Liver (tissue), 9 donors: Measurements from ENCODE around the gene POP4. TPM values are rescaled to one million over a fixed set of nuclear protein-coding genes. Genes with fewer than 3 reads are reported as not detected.

Source experiments
- DNase-seq: peaks from one replicate; pipeline ENCODE4 v3.0.0-alpha.2; 2017; ENCODE audit warnings: low spot score
- H3K27ac ChIP-seq, 2 donors: one replicate each; pipeline ENCODE4 v1.7.0; 2013; ENCODE audit warnings: inconsistent platforms in 2 of 2, low read length in 2 of 2, control low read depth in 1 of 2, low read depth in 1 of 2, mild to moderate bottlenecking in 1 of 2
- H3K27me3 ChIP-seq, 4 donors: one replicate each; pipeline versions ENCODE4 v1.6.1 to v1.7.0; 2013; ENCODE audit warnings: low read length in 3 of 4, inconsistent platforms in 1 of 4, mild to moderate bottlenecking in 1 of 4, moderate library complexity in 1 of 4; ENCODE audit not compliant: control insufficient read depth in 4 of 4, insufficient read depth in 4 of 4
- H3K36me3 ChIP-seq, 4 donors: one replicate each; pipeline versions ENCODE4 v1.6.1 to v1.7.0; 2013; ENCODE audit warnings: low read length in 3 of 4, mild to moderate bottlenecking in 3 of 4, low read depth in 1 of 4, moderate library complexity in 1 of 4; ENCODE audit not compliant: control insufficient read depth in 4 of 4, insufficient read depth in 3 of 4
- H3K4me1 ChIP-seq, 4 donors: one replicate each; pipeline versions ENCODE4 v1.6.1 to v1.7.0; 2013; ENCODE audit warnings: low read length in 3 of 4, mild to moderate bottlenecking in 3 of 4, moderate library complexity in 1 of 4; ENCODE audit not compliant: control insufficient read depth in 4 of 4, insufficient read depth in 4 of 4
- H3K4me3 ChIP-seq, 3 donors: one replicate each; pipeline versions ENCODE4 v1.6.1 to v1.7.0; 2013; ENCODE audit warnings: low read length in 3 of 3, control low read depth in 1 of 3, low read depth in 1 of 3, mild to moderate bottlenecking in 1 of 3
- H3K9ac ChIP-seq, 2 donors: one replicate each; pipeline ENCODE4 v1.7.0; 2013; ENCODE audit warnings: low read length in 2 of 2, mild to moderate bottlenecking in 2 of 2, moderate library complexity in 2 of 2, control low read depth in 1 of 2, low read depth in 1 of 2
- H3K9me3 ChIP-seq, 4 donors: one replicate each; pipeline versions ENCODE4 v1.6.1 to v1.7.0; 2013; ENCODE audit warnings: low read length in 3 of 4; ENCODE audit not compliant: control insufficient read depth in 4 of 4
- ATF3 ChIP-seq: IDR thresholded peaks from 2 replicates; pipeline ENCODE4 v1.6.1; 2016; ENCODE audit warnings: antibody characterized with exemption
- FOXA2 ChIP-seq: IDR thresholded peaks from 2 replicates; pipeline ENCODE4 v1.6.1; 2016; ENCODE audit warnings: antibody characterized with exemption
- GABPA ChIP-seq, 2 donors: IDR thresholded peaks in 1 of 2; conservative IDR thresholded peaks in 1 of 2; 2 replicates each; pipeline ENCODE4 v1.6.1; 2016; ENCODE audit warnings: antibody characterized with exemption in 2 of 2, mild to moderate bottlenecking in 1 of 2, moderate library complexity in 1 of 2
- HNF4G ChIP-seq: IDR thresholded peaks from 2 replicates; pipeline ENCODE4 v1.6.1; 2016; ENCODE audit warnings: antibody characterized with exemption
- JUND ChIP-seq, 2 donors: IDR thresholded peaks; 2 replicates each; pipeline ENCODE4 v1.6.1; 2016; ENCODE audit warnings: antibody characterized with exemption in 2 of 2
- MAX ChIP-seq: IDR thresholded peaks from 2 replicates; pipeline ENCODE4 v1.6.1; 2016; ENCODE audit warnings: antibody characterized with exemption
- NR2F2 ChIP-seq: IDR thresholded peaks from 2 replicates; pipeline ENCODE4 v1.6.1; 2016; ENCODE audit warnings: antibody characterized with exemption
- RAD21 ChIP-seq, 2 donors: IDR thresholded peaks; 2 replicates each; pipeline ENCODE4 v1.6.1; 2016; ENCODE audit warnings: antibody characterized with exemption in 2 of 2, mild to moderate bottlenecking in 2 of 2
- RXRA ChIP-seq, 2 donors: IDR thresholded peaks; 2 replicates each; pipeline ENCODE4 v1.6.1; 2017 to 2018; ENCODE audit warnings: antibody characterized with exemption in 2 of 2, mild to moderate bottlenecking in 1 of 2
- SP1 ChIP-seq: IDR thresholded peaks from 2 replicates; pipeline ENCODE4 v1.6.1; 2018; ENCODE audit warnings: antibody characterized with exemption, mild to moderate bottlenecking
- TAF1 ChIP-seq: conservative IDR thresholded peaks from 2 replicates; pipeline ENCODE4 v1.6.1; 2016; ENCODE audit warnings: antibody characterized with exemption, mild to moderate bottlenecking
- YY1 ChIP-seq: IDR thresholded peaks from 2 replicates; pipeline ENCODE4 v1.6.1; 2016; ENCODE audit warnings: antibody characterized with exemption, mild to moderate bottlenecking
- WGBS: extraction: QIAGEN DNeasy Blood & Tissue Kit; methylation state at CpG from one replicate; pipeline ENCODE4 v1.1.7; 2013; 5-methylcytosine and 5-hydroxymethylcytosine counted together
- polyA plus RNA-seq, 2 donors: library from polyadenylated mRNA; stranded (reverse) in 1 of 2; unstranded in 1 of 2; fragments of 200-250 nt in 1 of 2; fragments of >200 nt in 1 of 2; fragmentation: Nextera tagmentation in 1 of 2; extraction: Ambion mirVana in 1 of 2; gene quantifications; one replicate each; pipeline versions ENCODE4 v1.2.1 to v1.2.3, GENCODE V29; 2013 to 2015
- total RNA-seq, 2 donors: library from RNA; depleted of rRNA; stranded (reverse); fragments of >200 nt; gene quantifications; one replicate each; pipeline ENCODE4 v1.2.3, GENCODE V29; 2014
- donor health status: healthy.
- donor health status: healthy.
- donor health status: healthy.
- donor health status: healthy.
- donor health status: healthy.

POP4 gene
- total and polyA plus RNA-seq, 4 donors, result 33.7 to 61.6 (median 38.9) TPM

- TF ChIP-seq ATF3 (no peak), JUND (IDR thresholded peaks at IDR 0.05) (no peak), NR2F2 (no peak), RXRA (IDR thresholded peaks at IDR 0.05) (no peak), RAD21 (IDR thresholded peaks at IDR 0.05) (no peak), YY1 (no peak), GABPA (IDR thresholded peaks at IDR 0.05 in 1 of 2, conservative IDR thresholded peaks at IDR 0.05 in 1 of 2) (no peak)
- Histone ChIP-seq H3K4me3 (no peak overlapping the region), H3K36me3 (no peaks in the 10 kb centered on the region), H3K27me3 (peaks cover 0 to 4% (median under 1%) of the 10 kb centered on the region in 4 donors), H3K9ac (no peak overlapping the region), H3K9me3 (no peaks in the 10 kb centered on the region), H3K27ac (no peak overlapping the region), H3K4me1 (no peaks in the 10 kb centered on the region)
- 63% methylated on average over 22 of the region's 22 CpGs for WGBS
- peak; percentile 23 for DNase-seq
Measured at GRCh38 chr19:29568036-29569025, 37.8 kb upstream of the POP4 start.

GRCh38 chr19:29569038-29569911 is 36.8 kb upstream of the POP4 start:
- peak; percentile 16 for DNase-seq
- Histone ChIP-seq H3K9ac (no peak overlapping the region), H3K4me1 (no peaks in the 10 kb centered on the region), H3K27ac (no peak overlapping the region), H3K9me3 (no peaks in the 10 kb centered on the region), H3K4me3 (no peak overlapping the region), H3K27me3 (peaks cover 0 to 4% (median under 1%) of the 10 kb centered on the region in 4 donors), H3K36me3 (no peaks in the 10 kb centered on the region)
- 67% methylated on average over 9 of the region's 9 CpGs for WGBS
- no peak for TF ChIP-seq NR2F2
- TF ChIP-seq SP1, result no peak
- TF ChIP-seq RAD21 (IDR thresholded peaks at IDR 0.05), result no peak
- no peak for TF ChIP-seq TAF1
- TF ChIP-seq MAX, result no peak

GRCh38 chr19:29571181-29571580 is 34.9 kb upstream of the POP4 start:
- 67% methylated on average over 6 of the region's 6 CpGs for WGBS
- H3K9me3 ChIP-seq, result no peaks in the 10 kb centered on the region
- no peaks in the 10 kb centered on the region for H3K4me1 ChIP-seq
- H3K9ac ChIP-seq, result no peak overlapping the region
- TF ChIP-seq FOXA2, result no peak
- TF ChIP-seq HNF4G, result no peak
- TF ChIP-seq ATF3, result no peak
- peak; percentile 28 for DNase-seq
- H3K27me3 ChIP-seq, result peaks cover 0 to 5% (median 2%) of the 10 kb centered on the region in 4 donors
- no peak overlapping the region for H3K27ac ChIP-seq
- H3K4me3 ChIP-seq, result no peak overlapping the region
- no peaks in the 10 kb centered on the region for H3K36me3 ChIP-seq
